NCI-H748 (cell line): ENCODE results near the gene LIPT1.
"Not testable (repeated sequence)": the region's sequence is repeated elsewhere in the genome, so short reads cannot be mapped to it uniquely, and the experiment has no call there.

Experiments
- DNase-seq: peaks from one replicate; lab custom pipeline; 2025; ENCODE audit not compliant: unreplicated experiment; lab: John Stamatoyannopoulos, UW

Gene LIPT1

DNA sequence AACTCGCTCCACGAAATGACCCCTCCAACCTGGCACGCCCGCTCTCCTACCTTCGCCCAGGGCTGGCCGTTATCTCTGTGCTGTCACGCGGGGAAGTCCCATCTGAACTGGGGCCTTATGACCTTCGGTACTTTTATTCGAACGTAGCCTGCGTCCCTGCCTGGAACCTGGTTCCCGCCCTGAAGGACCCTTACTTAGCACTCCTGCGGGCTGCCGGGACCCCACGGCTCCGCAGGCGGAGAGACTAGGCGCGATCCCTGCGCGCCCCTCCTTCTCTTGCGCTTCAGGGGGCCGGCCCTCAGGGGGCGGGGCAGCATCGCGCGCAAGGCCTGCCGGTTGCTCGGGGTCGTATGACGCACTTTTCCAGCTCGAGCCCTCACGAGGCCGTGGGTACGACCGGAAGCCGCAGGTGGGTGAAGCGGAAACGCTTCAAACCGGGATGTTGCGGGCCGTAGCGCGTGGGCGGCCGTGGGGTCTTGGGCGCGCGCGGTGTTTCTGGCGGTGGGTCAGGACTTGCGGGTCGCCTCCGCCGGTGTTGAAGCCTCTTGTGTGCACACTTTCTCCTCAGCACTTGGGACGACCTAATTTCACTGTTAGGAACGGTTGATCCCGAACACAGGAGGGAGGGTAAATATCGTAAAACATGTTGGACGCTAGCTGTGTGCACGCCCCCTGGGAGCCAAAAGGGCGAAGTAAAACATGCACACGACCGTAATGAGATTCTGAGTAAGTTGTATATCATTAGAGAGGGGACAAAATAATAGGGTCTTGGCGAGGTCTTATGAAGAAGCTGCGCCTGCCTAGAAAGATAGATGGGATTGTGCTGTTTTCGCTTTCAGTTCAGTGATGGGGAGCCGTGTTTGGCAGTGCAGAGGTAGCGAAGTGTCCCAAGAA lies at the start of gene LIPT1, which contains the start of gene TSGA10:
Gene LIPT1 (plus strand): TSS at position 325 of the 894 bp plus-strand sequence. CDS start 6,991 bp downstream, outside the sequence.
Gene TSGA10 (minus strand): TSS at position 300 of the 894 bp plus-strand sequence. CDS start 45,503 bp downstream, outside the sequence.
- DNase-seq, result peak; percentile 93

DNA sequence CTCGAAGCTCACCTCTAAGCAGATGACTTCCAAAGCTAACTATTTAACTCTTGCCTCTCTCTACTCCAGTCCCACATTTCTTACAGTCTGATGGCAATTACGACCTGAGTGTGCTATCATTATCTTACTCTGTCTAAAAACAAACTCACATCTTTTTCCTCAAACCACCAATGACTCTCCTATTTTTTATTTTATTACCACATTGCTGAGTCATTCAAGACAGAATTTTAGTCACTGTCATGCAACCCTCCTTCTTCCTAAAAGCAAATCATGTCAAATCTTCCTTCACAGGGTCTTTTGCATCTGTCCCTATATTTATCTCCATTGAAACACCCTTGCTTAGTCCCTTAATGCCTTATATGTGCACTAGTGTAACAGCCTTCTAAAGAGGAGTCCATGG lies 47.9 kb upstream of the LIPT1 start:
- DNase-seq, result no peak

DNA sequence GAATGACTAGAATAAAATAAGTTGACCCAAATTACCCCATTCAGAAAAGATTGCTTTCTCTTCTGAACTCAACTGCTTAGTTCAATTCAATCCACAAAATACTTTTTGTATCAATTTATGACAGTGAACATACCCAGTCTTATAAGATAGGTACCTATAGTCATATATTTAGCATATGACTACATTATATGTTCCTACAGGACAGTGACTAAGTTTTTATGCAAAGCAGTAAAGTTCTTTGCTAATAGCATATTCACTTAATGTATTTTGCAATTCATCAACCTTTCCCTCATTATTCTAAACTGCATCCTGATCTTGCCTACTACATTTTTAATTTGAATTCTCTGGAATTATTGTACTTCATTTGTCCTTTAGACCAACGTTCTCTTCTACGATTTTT lies 43.5 kb upstream of the LIPT1 start:
- no peak for DNase-seq

DNA sequence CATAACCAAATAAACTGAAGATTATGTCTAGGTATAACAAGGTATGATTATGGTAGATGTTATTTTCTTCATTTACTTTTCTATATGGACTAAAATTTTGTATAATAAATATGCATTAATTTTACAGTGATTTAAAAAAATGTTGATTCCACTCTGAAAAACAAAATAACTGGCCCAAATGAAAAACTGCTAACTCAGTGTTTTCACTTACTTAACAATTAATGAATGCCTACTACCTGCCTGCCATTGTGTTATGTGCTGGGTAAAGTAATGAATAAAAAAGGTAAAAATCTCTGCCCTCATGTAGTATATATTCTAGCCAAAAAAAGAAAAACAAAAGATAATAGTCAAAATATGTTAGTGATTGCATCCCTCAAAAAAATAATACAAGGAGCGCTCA lies 42.8 kb upstream of the LIPT1 start:
- no peak for DNase-seq

- DNase-seq, result no peak
Measured at GRCh38 chr2:99112617-99113016, 42.1 kb upstream of the LIPT1 start.

- no peak for DNase-seq
Measured at GRCh38 chr2:99127981-99128380, 26.8 kb upstream of the LIPT1 start.

DNA sequence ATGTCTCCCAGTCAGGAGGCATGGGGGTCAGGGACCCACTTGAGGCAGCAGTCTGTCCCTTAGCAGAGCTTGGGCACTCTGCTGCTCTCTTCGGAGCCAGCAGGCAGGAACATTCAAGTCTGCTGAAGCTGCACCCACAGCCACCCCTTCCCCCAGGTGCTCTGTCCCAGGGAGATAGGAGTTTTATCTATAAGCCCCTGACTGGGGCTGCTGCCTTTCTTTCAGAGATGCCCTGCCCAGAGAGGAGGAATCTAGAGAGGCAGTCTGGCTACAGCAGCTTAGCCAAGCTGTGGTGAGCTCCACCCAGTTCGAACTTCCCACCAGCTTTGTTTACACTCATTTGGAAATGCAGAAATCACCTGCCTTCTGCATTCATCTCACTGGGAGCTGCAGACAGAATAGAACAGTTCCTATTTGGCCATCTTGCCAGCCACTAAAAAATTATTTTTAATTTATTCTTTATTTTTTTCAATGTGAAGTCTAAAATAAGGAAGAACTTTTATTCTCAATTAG lies 19.7 kb upstream of the LIPT1 start:
- not testable (repeated sequence) for DNase-seq

DNA sequence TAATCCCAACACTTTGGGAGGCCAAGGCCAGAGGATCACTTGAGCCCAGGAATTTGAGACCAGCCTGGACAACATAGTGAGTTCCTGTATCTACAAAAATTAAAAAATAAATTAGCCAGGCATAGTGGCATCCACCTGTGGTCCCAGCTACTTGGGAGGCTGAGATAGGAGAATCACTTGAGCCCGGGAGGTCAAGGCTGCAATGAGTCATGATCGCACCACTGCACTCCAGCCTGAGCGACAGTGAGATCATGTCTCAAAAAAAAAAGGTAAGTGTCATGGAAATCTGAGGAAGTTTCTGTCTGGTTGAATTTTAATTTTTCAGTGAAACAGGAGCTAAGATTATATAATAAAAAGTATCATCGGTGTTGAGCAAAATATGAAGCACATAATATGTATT lies 15.8 kb upstream of the LIPT1 start:
- no peak for DNase-seq

GRCh38 chr2:99140056-99140859 lies 14.5 kb upstream of the LIPT1 start:
- no peak for DNase-seq

DNA sequence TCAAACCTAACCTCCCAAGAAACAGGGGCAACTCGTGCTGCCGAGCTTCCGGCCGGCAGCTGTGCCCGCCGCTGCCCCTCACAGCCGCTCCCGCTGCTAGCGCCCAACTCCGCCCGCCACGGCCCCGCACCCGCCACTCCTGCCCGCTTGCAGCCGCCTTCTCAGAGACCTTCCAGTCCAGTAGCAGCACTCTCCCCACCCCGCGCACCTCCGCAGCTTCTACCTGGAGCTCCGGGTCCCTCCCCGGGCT lies 14.0 kb upstream of the LIPT1 start:
- peak; percentile 84 for DNase-seq

GRCh38 chr2:99141110-99142108 lies 13.4 kb upstream of the LIPT1 start, which contains the start of gene C2orf15:
Gene C2orf15, plus strand, starts transcription at chr2:99141707. Its CDS starts 8,852 bp downstream, at chr2:99150559.
- DNase-seq, result peak; percentile 97

- no peak for DNase-seq
Measured at GRCh38 chr2:99150706-99151105, 4.1 kb upstream of the LIPT1 start.

DNA sequence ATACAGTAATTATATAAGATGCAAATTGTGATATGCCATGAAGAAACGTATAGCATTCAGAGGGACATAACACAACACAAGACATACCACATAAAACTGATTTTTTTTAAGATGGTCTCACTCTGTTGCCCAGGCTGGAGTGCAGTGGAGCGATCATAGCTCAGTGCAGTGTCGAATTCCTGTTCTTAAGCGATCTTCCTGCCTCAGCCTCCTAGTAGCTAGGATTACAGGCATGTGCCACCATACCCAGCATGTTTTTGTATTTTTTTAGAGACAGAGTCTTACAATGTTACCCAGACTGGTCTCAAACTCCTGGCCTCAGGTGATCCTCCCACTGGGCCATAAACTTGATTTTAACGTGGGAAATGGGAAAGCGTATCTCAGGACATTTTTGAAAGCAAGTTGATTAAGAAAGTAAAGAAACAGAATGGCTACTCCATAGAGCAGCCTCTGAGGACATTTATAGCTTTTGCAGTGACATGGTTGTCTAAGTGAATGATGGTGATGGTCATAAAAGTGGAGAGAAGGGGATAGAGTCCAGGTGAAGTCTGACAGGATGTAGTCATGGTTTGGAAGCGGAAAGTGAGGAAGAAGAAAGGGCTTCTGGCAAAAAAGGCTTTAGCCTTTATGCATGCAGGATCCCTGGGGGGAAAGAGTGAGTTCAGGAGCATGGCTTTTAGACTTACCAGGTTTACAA lies 2.4 kb upstream of the LIPT1 start:
- DNase-seq, result no peak

- DNase-seq, result peak; percentile 8
Measured at GRCh38 chr2:99153921-99154604, 704 bp upstream of the LIPT1 start.

DNA sequence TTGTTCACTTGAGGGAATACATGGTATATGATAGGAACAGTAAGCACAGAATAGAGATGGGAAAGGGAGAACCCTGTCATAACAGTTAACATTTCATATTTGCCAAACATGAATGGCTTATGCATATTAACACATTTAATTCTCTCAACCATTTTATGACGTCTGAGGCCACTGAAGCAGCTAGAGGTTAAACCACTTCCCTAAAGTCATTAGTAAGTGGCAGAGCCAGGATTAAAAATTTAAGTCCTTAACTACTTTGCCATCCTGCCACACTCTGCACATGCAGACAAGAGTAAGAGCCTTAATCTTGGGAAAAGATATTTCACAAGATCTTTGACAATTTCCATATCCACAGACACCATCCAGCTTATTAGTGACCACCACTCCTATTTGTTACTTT lies 2.1 kb downstream of the LIPT1 start:
- no peak for DNase-seq

DNA sequence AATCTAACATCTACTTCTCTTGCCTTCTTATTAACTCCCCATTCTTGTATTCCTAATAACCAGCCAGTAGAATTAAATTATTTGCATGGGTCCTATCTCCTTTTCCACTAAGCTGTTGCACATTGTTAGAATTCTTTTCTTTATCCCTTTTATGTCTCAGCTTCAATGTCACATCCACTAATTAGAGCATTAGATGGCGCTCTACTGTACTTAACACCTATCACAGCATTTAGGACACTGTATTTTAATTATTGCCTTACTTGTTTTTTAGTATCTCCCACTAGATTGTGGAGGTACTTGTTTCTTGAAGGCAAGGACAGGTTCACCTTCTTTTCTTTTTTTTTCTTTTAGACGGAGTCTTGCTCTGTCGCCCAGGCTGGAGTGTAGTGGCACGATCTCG lies 3.8 kb downstream of the LIPT1 start:
- DNase-seq, result no peak

DNA sequence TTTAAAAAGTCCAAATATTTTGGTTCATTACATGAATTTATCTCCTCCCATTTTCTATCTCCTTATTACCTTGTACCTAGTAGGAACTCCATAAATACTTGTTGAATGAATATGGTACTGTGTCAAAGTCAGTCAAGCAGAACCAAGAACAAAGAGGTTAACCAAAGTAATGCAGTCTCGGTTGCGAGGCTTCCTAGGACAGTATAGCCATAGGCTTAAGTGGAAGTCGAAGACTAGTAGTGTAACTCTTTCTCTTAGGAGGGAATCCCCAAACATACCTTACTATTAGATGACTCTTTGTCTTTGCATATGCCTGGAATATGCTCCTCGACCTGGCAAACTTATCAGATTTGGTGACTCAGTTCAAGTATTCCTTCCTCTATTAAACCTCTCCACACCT lies 4.8 kb downstream of the LIPT1 start:
- no peak for DNase-seq

DNA sequence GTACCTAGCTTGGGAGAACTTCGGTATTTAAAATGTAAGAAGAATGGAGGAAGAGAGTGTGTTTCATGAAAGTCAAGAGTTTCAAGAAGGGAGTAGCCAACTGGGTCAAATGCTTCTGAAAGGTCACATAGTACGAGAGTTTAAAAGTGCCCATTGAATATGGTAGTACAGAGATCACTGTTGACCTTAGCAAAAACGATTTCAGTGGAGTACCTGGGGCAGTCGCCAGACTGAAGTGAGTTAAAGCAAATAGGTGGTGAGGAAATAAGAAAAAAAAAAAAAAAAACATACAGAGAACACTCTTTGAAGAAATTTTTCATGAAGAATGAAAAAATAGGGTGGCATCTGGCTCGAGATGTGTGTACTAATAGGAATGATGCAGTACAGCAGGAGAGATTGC lies 11.5 kb downstream of the LIPT1 start:
- no peak for DNase-seq

DNA sequence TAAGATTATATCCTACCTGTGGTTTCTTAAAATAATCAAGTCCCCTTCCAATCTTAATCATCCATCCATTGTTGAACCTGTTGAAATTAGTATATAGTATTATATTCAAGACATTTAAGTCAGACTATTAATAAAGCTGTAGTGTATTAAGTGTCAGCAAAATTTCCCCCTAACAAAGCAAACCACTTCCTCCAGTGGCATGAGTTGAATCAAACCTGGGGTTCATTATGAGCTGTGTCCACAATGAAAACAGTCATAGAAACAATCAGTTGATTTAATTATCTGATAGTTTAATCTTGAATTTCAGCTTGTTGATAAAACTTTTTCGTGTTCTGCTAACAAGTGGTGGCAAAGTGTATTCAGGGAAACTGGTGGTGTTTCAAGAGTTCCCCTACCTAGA lies 14.8 kb downstream of the LIPT1 start:
- DNase-seq, result no peak
